Activated T-helper 17 cell treated with anti-CD3 and anti-CD28 coated beads, Interleukin-2, amount 50 U/mL, for 72 hours (primary cell): ENCODE data around the gene TMEM135. TPM values are rescaled to one million over a fixed set of nuclear protein-coding genes. Genes with fewer than 3 reads are reported as not detected.
"Not testable (repeated sequence)": the region's sequence is repeated elsewhere in the genome, so short reads cannot be mapped to it uniquely, and the experiment has no call there.

ENCODE experiments used
- ATAC-seq: fragments of 150-1000 bp; cut with Tn5 transposase; replicated peaks from 2 replicates; pipeline ENCODE4 v1.10.0; 2021; ENCODE audit warnings: mild to moderate bottlenecking, moderate library complexity
- H3K27ac Mint-ChIP-seq: one replicate; pipeline ENCODE4 v1.8.0; 2022; ENCODE audit warnings: mixed read lengths
- H3K27me3 Mint-ChIP-seq: one replicate; pipeline ENCODE4 v1.8.0; 2022; ENCODE audit warnings: mixed read lengths
- H3K36me3 Mint-ChIP-seq: one replicate; pipeline ENCODE4 v1.8.0; 2022; ENCODE audit warnings: low read depth, mild to moderate bottlenecking, mixed read lengths
- H3K4me1 Mint-ChIP-seq: one replicate; pipeline ENCODE4 v1.8.0; 2022; ENCODE audit warnings: mixed read lengths
- H3K4me3 Mint-ChIP-seq: one replicate; pipeline ENCODE4 v1.8.0; 2022; ENCODE audit warnings: mild to moderate bottlenecking, mixed read lengths
- H3K9me3 Mint-ChIP-seq: one replicate; pipeline ENCODE4 v1.8.0; 2022; ENCODE audit warnings: mixed read lengths
- total RNA-seq, 2 donors: library from RNA; stranded (reverse); gene quantifications; one replicate each; pipeline ENCODE4 v1.2.3, GENCODE V29; 2022

The TMEM135 gene
- total RNA-seq, 2 donors from 2014 or later, result 19.8 to 34.7 TPM

DNA sequence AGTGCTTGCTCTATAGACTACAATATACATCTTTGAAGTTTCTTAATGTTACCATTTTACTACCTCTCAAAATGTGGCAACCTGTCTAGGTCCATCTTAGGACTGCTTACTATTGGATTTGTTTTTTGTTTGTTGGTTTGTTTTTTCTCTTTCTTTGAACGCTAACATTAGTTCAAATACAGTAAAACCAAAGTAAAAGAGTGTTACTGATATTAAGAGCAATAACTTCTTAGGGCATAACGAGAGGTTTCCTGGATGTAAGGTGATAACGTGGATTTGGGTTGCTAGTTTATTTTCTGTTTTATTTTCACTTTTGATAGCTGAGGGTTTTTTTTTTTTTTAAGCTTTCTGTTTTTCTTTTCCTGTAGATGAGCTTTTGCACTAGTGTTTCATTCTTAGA, 43.6 kb downstream of the TMEM135 start:
- peak overlapping the region; percentile 80 for H3K4me3 Mint-ChIP-seq
- no peaks in the 10 kb centered on the region for H3K27me3 Mint-ChIP-seq
- ATAC-seq, result peak; percentile 60
- no peaks in the 10 kb centered on the region for H3K36me3 Mint-ChIP-seq
- peaks cover 10% of the 10 kb centered on the region for H3K4me1 Mint-ChIP-seq
- peak overlapping the region; percentile 94 for H3K27ac Mint-ChIP-seq
- no peaks in the 10 kb centered on the region for H3K9me3 Mint-ChIP-seq

DNA sequence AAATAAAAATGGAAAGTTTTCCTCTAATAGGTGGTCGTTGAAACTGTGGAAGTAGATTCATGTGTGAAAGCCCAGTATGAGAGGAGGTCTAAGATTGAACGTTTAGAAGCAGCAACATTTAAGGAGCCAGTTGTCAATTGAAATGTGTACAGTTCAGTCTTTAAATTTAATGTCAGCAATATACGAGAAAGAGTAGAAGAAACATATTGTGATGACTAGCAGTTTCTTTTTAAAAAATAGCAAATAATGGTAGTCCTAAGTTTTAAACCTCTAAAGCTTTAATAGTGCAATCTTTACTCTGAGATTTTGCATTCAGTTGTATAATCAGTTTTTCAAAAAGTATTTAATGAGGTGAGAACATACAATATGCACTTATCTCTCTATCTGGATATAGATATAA, 44.9 kb downstream of the TMEM135 start:
- H3K4me1 Mint-ChIP-seq, result peaks cover 10% of the 10 kb centered on the region
- H3K4me3 Mint-ChIP-seq, result no peak overlapping the region
- no peak for ATAC-seq
- no peaks in the 10 kb centered on the region for H3K36me3 Mint-ChIP-seq
- no peak overlapping the region for H3K27ac Mint-ChIP-seq
- no peaks in the 10 kb centered on the region for H3K9me3 Mint-ChIP-seq
- H3K27me3 Mint-ChIP-seq, result no peaks in the 10 kb centered on the region

- Mint-ChIP-seq H3K4me3 (no peak overlapping the region), H3K36me3 (no peaks in the 10 kb centered on the region), H3K27ac (no peak overlapping the region), H3K4me1 (peaks cover 10% of the 10 kb centered on the region), H3K9me3 (no peaks in the 10 kb centered on the region), H3K27me3 (no peaks in the 10 kb centered on the region)
- no peak for ATAC-seq
Observed at GRCh38 chr11:87083029-87083428, 45.3 kb downstream of the TMEM135 start.

DNA sequence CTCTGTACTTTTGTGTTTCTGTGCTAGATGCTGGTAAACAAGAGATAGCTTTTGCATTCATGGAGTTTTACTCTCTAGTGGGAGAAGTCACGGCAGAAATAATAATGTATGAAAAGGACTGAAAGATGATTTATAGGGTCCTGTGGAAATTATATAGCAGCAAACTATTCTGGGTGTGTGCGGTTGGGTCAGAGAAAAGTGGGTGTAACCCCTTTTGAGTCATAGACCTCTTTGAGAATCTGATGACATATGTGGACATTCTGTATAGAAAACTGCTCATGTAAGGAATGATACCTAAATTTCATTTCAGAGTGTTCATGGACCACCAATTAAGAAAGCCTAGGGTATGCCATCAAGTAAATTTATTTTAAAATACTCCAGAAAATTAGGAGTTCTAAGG, 54.4 kb downstream of the TMEM135 start:
- no peak overlapping the region for H3K4me3 Mint-ChIP-seq
- peaks cover 34% of the 10 kb centered on the region for H3K36me3 Mint-ChIP-seq
- H3K27ac Mint-ChIP-seq, result no peak overlapping the region
- H3K9me3 Mint-ChIP-seq, result no peaks in the 10 kb centered on the region
- ATAC-seq, result no peak
- H3K27me3 Mint-ChIP-seq, result no peaks in the 10 kb centered on the region
- H3K4me1 Mint-ChIP-seq, result no peaks in the 10 kb centered on the region

DNA sequence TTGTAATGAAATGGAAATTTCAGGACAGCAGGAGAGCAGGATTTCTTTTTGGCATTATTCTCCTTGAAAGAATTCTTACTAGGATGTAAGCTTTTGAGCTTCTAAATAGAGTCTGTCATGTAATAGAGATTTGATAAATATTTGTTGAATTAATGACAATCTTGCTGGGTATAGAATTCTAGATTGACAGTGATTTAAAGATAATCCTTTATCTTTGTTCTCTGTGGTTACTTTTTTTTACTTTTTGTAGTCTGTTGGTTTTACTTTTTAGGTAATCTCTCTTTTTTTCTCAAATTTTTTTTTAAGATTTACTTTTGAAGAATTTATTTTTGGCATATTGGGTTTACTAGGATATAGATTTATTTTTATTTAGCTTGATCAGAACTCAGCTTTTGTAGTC, 54.8 kb downstream of the TMEM135 start:
- no peaks in the 10 kb centered on the region for H3K27me3 Mint-ChIP-seq
- no peak overlapping the region for H3K4me3 Mint-ChIP-seq
- peaks cover 34% of the 10 kb centered on the region for H3K36me3 Mint-ChIP-seq
- peaks cover 3% of the 10 kb centered on the region for H3K4me1 Mint-ChIP-seq
- no peak overlapping the region for H3K27ac Mint-ChIP-seq
- ATAC-seq, result no peak
- H3K9me3 Mint-ChIP-seq, result no peaks in the 10 kb centered on the region

- peaks cover 27% of the 10 kb centered on the region for H3K36me3 Mint-ChIP-seq
- no peaks in the 10 kb centered on the region for H3K9me3 Mint-ChIP-seq
- H3K27ac Mint-ChIP-seq, result no peak overlapping the region
- H3K4me3 Mint-ChIP-seq, result no peak overlapping the region
- H3K4me1 Mint-ChIP-seq, result peaks cover 8% of the 10 kb centered on the region
- ATAC-seq, result peak; percentile 79
- no peaks in the 10 kb centered on the region for H3K27me3 Mint-ChIP-seq
Observed at GRCh38 chr11:87097582-87097981, 59.8 kb downstream of the TMEM135 start.

- Mint-ChIP-seq H3K27ac (no peak overlapping the region), H3K4me3 (no peak overlapping the region), H3K4me1 (peaks cover 8% of the 10 kb centered on the region), H3K36me3 (no peaks in the 10 kb centered on the region), H3K27me3 (no peaks in the 10 kb centered on the region), H3K9me3 (no peaks in the 10 kb centered on the region)
- ATAC-seq, result no peak
Observed at GRCh38 chr11:87101956-87102580, 64.3 kb downstream of the TMEM135 start.

- not testable (repeated sequence) for ATAC-seq, H3K9me3 Mint-ChIP-seq, H3K4me1 Mint-ChIP-seq, H3K36me3 Mint-ChIP-seq, H3K27me3 Mint-ChIP-seq, H3K4me3 Mint-ChIP-seq, H3K27ac Mint-ChIP-seq
Observed at GRCh38 chr11:87105826-87106225, 68.1 kb downstream of the TMEM135 start.

DNA sequence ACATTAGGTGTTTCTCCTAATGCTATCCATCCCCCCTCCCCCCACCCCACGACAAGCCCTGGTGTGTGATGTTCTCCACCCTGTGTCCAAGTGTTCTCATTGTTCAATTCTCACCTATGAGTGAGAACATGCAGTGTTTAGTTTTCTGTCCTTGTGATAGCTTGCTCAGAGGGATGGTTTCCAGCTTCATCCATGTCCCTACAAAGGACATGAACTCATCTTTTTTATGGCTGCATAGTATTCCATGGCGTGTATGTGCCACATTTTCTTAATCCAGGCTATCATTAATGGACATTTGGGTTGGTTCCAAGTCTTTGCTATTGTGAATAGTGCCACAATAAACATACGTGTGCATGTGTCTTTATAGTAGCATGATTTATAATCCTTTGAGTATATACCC, 69.6 kb downstream of the TMEM135 start:
- H3K36me3 Mint-ChIP-seq, H3K27me3 Mint-ChIP-seq, H3K9me3 Mint-ChIP-seq, H3K4me1 Mint-ChIP-seq, H3K4me3 Mint-ChIP-seq, ATAC-seq, H3K27ac Mint-ChIP-seq: not testable (repeated sequence)

DNA sequence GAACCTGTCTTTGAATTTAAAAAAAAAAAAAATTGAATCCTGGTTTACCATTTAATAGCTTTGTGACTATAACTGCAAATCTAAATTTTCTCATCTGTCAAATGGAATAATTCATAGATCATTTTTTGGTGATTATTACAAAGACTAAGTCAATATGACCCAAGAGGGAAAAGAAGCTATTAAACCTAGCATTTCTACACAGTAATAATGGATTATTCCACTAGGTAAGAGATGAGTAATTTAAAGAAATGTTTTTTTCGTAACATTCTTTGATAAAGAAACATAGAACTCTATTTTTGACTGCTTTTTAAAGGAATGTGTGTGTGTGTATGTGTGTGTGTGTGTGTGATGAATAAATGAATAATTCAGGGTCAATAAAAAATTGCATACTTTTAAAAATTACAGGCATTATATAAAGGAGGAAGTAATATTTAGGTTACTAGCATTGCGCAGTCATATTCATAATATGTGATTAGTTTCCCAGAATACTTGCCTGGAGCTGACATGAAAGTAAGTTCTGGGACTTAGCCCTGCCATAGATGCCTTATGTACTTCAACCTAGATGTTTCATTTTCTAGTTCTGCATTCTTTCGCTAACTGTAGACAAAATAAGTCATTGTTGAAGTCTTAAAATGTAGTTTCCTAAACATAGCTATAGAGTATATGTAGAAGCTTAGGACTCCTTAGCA, 72.9 kb downstream of the TMEM135 start:
- Mint-ChIP-seq H3K4me3 (no peak overlapping the region), H3K27me3 (no peaks in the 10 kb centered on the region), H3K36me3 (no peaks in the 10 kb centered on the region), H3K9me3 (no peaks in the 10 kb centered on the region), H3K27ac (no peak overlapping the region), H3K4me1 (no peaks in the 10 kb centered on the region)
- no peak for ATAC-seq

GRCh38 chr11:87114093-87114492, 76.4 kb downstream of the TMEM135 start:
- Mint-ChIP-seq H3K27ac (no peak overlapping the region), H3K4me3 (no peak overlapping the region)
- ATAC-seq, result no peak

DNA sequence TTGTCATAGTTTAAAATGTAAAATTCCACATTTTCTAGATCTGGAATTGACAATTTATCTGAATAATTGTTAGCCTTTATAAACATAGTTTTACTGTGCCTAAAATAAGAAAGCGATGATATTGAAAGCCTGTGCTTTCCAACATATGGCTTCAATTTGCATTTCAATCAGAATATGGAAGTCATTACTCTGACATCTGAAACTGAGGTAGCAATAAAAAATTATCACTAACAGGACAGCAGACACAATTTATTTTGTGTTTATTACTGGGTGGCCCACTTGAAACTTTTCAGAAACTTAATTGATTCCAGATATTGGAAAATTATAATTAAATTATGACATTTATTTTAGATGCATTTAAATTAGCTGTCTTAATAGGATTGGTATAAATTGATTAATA, 78.5 kb downstream of the TMEM135 start:
- H3K4me3 Mint-ChIP-seq, result no peak overlapping the region
- H3K36me3 Mint-ChIP-seq, result no peaks in the 10 kb centered on the region
- no peaks in the 10 kb centered on the region for H3K9me3 Mint-ChIP-seq
- no peak for ATAC-seq
- H3K27me3 Mint-ChIP-seq, result no peaks in the 10 kb centered on the region
- H3K4me1 Mint-ChIP-seq, result peaks cover 13% of the 10 kb centered on the region
- no peak overlapping the region for H3K27ac Mint-ChIP-seq

More at GRCh38 chr11:87114093-87114492, 76.4 kb downstream of the TMEM135 start:
- H3K9me3 Mint-ChIP-seq, result no peaks in the 10 kb centered on the region
- H3K4me1 Mint-ChIP-seq, result peaks cover 11% of the 10 kb centered on the region
- no peaks in the 10 kb centered on the region for H3K36me3 Mint-ChIP-seq
- no peaks in the 10 kb centered on the region for H3K27me3 Mint-ChIP-seq

- H3K36me3 Mint-ChIP-seq, result no peaks in the 10 kb centered on the region
- H3K4me1 Mint-ChIP-seq, result peaks cover 13% of the 10 kb centered on the region
- H3K27me3 Mint-ChIP-seq, result no peaks in the 10 kb centered on the region
- no peaks in the 10 kb centered on the region for H3K9me3 Mint-ChIP-seq
- no peak overlapping the region for H3K27ac Mint-ChIP-seq
- ATAC-seq, result no peak
- H3K4me3 Mint-ChIP-seq, result no peak overlapping the region
Observed at GRCh38 chr11:87120937-87121336, 83.2 kb downstream of the TMEM135 start.

GRCh38 chr11:87122852-87123251, 85.1 kb downstream of the TMEM135 start:
- Mint-ChIP-seq H3K4me1 (peaks cover 8% of the 10 kb centered on the region), H3K36me3 (no peaks in the 10 kb centered on the region), H3K27ac (no peak overlapping the region)

DNA sequence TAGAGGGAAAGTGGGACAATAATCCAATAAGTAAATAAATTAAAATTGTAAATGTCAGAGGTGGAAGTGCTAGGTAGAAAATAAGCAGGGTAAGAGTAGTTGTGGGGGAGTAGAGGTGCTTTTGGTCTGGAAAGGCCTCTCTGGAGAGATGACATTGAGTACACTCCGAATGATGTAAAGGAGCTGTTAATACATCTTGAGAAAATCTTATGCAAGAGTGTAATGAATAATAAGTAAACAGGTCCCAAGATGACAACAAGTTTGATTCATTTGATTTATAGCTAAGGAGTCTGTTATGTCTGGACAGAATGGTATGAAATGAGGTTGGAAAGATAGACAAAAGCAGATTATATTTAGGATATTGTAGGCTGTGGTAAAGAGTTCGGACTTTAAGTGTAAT, 87.5 kb downstream of the TMEM135 start:
- no peak for ATAC-seq
- no peaks in the 10 kb centered on the region for H3K9me3 Mint-ChIP-seq
- no peaks in the 10 kb centered on the region for H3K27me3 Mint-ChIP-seq
- H3K27ac Mint-ChIP-seq, result no peak overlapping the region
- H3K4me1 Mint-ChIP-seq, result no peaks in the 10 kb centered on the region
- H3K36me3 Mint-ChIP-seq, result no peaks in the 10 kb centered on the region
- H3K4me3 Mint-ChIP-seq, result no peak overlapping the region

More at GRCh38 chr11:87122852-87123251, 85.1 kb downstream of the TMEM135 start:
- Mint-ChIP-seq H3K9me3 (no peaks in the 10 kb centered on the region), H3K27me3 (no peaks in the 10 kb centered on the region), H3K4me3 (no peak overlapping the region)
- no peak for ATAC-seq
